ENCODE measurements around the gene SLC22A14. TPM values are rescaled to one million over a fixed set of nuclear protein-coding genes. Genes with fewer than 3 reads are reported as not detected.

SLC22A14 gene
- total RNA-seq, 1 experiment from 2014 or later, result 0.22 TPM

- Histone ChIP-seq H3K27me3 (ENCODE audit: insufficient read depth, low read length) (no peaks in the 10 kb centered on the region), H3K27ac (ENCODE audit: low read depth, low read length) (no peak overlapping the region), H2AFZ (ENCODE audit: low read depth, low read length, poor library complexity, severe bottlenecking) (no peak overlapping the region), H3K79me2 (ENCODE audit: insufficient read depth, low read length) (no peaks in the 10 kb centered on the region), H3K9me3 (ENCODE audit: control insufficient read depth in 1 of 2, insufficient read depth in 1 of 2, low read depth in 1 of 2, low read length in 2 of 2) (no peaks in the 10 kb centered on the region), H3K36me3 (ENCODE audit: control insufficient read depth in 1 of 2, insufficient read depth in 2 of 2, low read length in 2 of 2) (no peaks in the 10 kb centered on the region), H3K4me2 (ENCODE audit: low read length) (no peak overlapping the region), H3K9ac (ENCODE audit: low read length) (no peak overlapping the region), H4K20me1 (ENCODE audit: insufficient read depth) (no peaks in the 10 kb centered on the region), H3K4me1 (ENCODE audit: control insufficient read depth in 1 of 2, insufficient read depth in 2 of 2, low read length in 2 of 2) (no peaks in the 10 kb centered on the region), H3K4me3 (replicated peaks in 1 of 2; ENCODE audit: low read depth in 1 of 2, low read length in 2 of 2) (no peak overlapping the region), H3K9me2 (ENCODE audit: insufficient read depth) (no peaks in the 10 kb centered on the region)
- CTCF ChIA-PET, result no interaction called here
- POLR2A ChIA-PET, result no interaction called here
- no peak for TF ChIP-seq ATF3 (IDR thresholded peaks at IDR 0.05)
- TF ChIP-seq SIN3A (IDR thresholded peaks at IDR 0.05; ENCODE audit: low read depth), result no peak
- TF ChIP-seq YY1 (IDR thresholded peaks at IDR 0.05; ENCODE audit: extremely low read depth, insufficient replicate concordance, low read depth, low read length), result no peak
- TF ChIP-seq ZNF274 (IDR thresholded peaks at IDR 0.05; ENCODE audit: low read depth, low read length), result no peak
- TF ChIP-seq CBX3 (IDR thresholded peaks at IDR 0.05; ENCODE audit: low read depth), result no peak
- no peak for TF ChIP-seq CEBPB (IDR thresholded peaks at IDR 0.05; ENCODE audit: low read depth)
- TF ChIP-seq EZH2 (IDR thresholded peaks at IDR 0.05), result no peak
- no peak for TF ChIP-seq FOSL1 (IDR thresholded peaks at IDR 0.05; ENCODE audit: low read depth)
- no peak for TF ChIP-seq ZBTB33 (IDR thresholded peaks at IDR 0.05; ENCODE audit: extremely low read depth, insufficient replicate concordance, low read length)
- TF ChIP-seq ZFX (IDR thresholded peaks at IDR 0.05), result no peak
- TF ChIP-seq ELF1 (IDR thresholded peaks at IDR 0.05; ENCODE audit: borderline replicate concordance, low read depth), result no peak
- no peak for TF ChIP-seq RAD21 (IDR thresholded peaks at IDR 0.05; ENCODE audit: low read depth)
- no peak for TF ChIP-seq JUND (IDR thresholded peaks at IDR 0.05)
- no peak for TF ChIP-seq POLR2AphosphoS5 (IDR thresholded peaks at IDR 0.05; ENCODE audit: low read depth, low read length)
- TF ChIP-seq SRF (IDR thresholded peaks at IDR 0.05; ENCODE audit: low read depth), result no peak
- no peak for TF ChIP-seq POLR2A (IDR thresholded peaks at IDR 0.05; ENCODE audit: borderline replicate concordance, extremely low read depth, insufficient read depth, insufficient read length)
- no peak for TF ChIP-seq CTCF (IDR thresholded peaks at IDR 0.05 in 2 of 3, conservative IDR thresholded peaks at IDR 0.05 in 1 of 3; ENCODE audit: borderline replicate concordance in 1 of 3, insufficient read depth in 1 of 3, low read depth in 2 of 3, low read length in 2 of 3)
- TF ChIP-seq REST (IDR thresholded peaks at IDR 0.05; ENCODE audit: low read depth), result no peak
- no peak for TF ChIP-seq MAX (IDR thresholded peaks at IDR 0.05)
- no TSS peak for BruUV-seq (replicated peaks)
- intact Hi-C loops (cut with micrococcal nuclease), result no loop called here
- RAD21 ChIA-PET (ENCODE audit: low non-redundant PET in 1 of 2, low total read pairs in 2 of 2, uncharacterized antibody in 2 of 2, unreplicated experiment in 2 of 2), result no interaction called here
- ATAC-seq (no peak), DNase-seq (ENCODE audit: low read depth, low spot score) (no peak)
These were observed 30.3 kb downstream of the SLC22A14 start for GRCh38 chr3:38312356-38312755.
